Measurements from ENCODE around the gene IGSF22.

IGSF22 gene

DNA sequence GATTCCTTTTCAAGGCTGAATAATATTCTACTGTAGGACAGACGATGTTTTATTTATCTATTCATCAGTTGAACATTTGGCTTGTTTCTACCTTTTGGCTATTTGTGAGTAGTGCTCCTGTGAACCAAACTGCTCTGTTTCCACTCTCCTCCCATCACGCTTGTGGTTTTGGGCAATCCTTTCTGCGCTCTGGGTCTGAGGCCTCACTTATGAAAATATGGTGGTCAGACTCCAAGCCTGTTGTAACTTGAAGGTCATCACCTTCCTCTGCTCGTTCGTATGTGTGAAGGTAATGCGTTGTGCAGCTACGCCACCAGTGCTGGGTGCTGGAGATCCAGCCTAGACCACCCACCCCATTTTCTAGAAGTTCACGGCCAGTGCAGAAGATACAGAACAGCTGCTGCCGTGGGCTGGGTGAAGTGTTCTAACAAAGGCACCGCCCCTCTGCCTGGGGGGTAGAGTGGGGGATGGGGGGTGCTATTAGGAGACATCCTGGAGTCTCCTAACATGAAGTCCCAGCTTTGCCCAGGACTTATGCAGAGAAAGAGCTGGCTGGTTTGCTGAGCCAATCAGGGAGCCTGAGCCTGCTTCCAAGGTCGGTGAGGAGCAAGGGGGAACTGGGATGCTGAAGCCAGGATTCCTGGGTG, 44.6 kb upstream of the IGSF22 start:
- no peak for DNase-seq (ENCODE audit: low read depth)
- H3K4me3 ChIP-seq (ENCODE audit: low read depth, low read length): no peak overlapping the region
- TF ChIP-seq, protein P1, sequence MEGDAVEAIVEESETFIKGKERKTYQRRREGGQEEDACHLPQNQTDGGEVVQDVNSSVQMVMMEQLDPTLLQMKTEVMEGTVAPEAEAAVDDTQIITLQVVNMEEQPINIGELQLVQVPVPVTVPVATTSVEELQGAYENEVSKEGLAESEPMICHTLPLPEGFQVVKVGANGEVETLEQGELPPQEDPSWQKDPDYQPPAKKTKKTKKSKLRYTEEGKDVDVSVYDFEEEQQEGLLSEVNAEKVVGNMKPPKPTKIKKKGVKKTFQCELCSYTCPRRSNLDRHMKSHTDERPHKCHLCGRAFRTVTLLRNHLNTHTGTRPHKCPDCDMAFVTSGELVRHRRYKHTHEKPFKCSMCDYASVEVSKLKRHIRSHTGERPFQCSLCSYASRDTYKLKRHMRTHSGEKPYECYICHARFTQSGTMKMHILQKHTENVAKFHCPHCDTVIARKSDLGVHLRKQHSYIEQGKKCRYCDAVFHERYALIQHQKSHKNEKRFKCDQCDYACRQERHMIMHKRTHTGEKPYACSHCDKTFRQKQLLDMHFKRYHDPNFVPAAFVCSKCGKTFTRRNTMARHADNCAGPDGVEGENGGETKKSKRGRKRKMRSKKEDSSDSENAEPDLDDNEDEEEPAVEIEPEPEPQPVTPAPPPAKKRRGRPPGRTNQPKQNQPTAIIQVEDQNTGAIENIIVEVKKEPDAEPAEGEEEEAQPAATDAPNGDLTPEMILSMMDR (conservative IDR thresholded peaks at IDR 0.05; ENCODE audit: low read depth, low read length): no peak

DNA sequence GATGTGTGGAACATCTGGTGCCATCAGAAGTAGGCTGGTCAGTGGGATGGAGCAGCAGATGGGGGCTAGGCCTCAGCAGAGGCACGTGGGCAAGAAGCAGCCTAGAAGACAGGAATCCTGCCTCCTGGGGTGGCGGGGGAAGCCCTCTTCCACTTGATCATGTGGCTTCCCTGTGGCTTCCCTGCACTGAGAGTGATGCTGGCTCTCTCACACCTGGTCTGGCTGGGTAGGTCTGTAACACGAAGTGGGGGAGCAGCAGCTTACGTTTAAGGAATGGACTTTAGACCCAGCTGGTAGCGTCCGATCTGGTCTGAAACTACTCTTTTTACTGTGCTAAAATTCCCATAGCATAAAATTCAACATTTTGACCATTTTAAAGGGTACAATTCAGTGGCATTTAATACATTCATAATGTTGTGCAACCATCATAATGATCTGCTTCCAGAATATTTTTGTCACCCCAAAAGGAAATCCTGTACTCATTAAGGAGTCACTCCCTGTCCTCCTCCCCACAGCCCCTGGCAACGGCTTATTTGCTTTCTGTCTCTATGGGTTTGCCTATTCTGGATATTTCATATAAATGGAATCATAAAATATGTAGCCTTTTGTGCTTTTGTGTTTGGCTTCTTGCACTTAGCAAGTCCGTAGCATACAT, 43.9 kb upstream of the IGSF22 start:
- no peak for DNase-seq (ENCODE audit: low read depth)
- no peak overlapping the region for H3K4me3 ChIP-seq (ENCODE audit: low read depth, low read length)
- TF ChIP-seq, protein P1 (conservative IDR thresholded peaks at IDR 0.05; ENCODE audit: low read depth, low read length): no peak

DNA sequence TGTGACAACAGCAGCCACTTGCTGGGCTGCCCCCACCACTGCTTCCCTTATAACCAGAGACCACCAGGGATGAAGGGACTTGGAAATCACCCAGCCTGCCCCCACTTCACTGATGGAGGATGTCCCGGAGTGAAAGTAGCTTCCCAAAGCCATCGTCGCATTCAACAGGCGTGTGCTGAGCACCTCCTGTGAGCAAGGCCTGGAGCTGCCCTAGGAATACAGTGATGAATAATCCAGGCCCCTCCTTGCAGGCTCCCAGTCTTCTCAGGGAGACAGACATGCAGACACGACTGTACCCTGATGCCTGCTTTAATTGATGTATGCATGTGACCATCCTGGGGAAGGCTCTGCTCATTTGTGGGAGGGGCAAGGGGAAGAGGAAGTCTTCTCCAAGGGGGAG, 43.0 kb upstream of the IGSF22 start:
- TF ChIP-seq, protein P1 (conservative IDR thresholded peaks at IDR 0.05; ENCODE audit: low read depth, low read length): no peak
- no peak for DNase-seq (ENCODE audit: low read depth)
- H3K4me3 ChIP-seq (ENCODE audit: low read depth, low read length): no peak overlapping the region

DNA sequence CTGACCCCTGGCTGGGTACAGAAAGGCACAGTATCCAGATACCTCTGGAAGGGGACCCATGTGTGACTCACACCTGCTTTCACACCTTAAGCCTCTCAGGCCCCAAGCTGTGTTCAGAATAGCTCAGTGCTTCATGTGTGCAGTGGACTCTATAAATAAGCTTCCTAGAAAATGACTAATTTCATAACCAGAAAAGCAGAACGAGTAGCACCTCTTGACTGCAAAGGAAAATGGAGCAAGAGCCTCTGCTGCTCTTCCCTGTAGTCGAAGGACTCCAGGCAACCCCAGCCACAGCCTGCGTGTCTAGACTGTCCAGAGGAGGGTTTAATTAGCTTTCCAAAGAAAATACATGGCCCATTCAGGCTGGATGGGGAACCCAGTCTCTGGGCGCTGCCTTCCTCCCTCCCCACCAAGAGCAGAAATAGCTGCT, 42.5 kb upstream of the IGSF22 start:
- no peak for DNase-seq (ENCODE audit: low read depth)
- H3K4me3 ChIP-seq (ENCODE audit: low read depth, low read length): no peak overlapping the region
- TF ChIP-seq, protein P1 (conservative IDR thresholded peaks at IDR 0.05; ENCODE audit: low read depth, low read length): no peak

DNA sequence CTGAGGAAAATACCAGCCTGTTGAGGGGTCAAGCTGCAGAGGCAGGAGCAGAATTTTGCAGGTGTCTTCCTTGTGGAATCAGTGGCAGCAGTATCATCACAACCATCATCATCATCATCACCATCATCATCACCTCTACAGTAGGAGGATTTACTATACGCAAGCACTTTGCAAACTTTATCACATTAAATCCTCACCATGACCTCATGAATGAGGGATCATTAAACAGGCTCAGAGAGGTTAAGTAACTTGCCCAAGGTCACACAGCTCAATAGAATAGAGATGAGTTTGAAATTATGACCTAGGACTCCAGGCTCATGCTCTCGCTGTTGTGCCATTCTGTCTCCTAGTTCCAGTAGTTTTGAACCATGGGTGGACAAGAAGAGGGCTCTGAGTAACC, 40.0 kb upstream of the IGSF22 start:
- TF ChIP-seq, protein P1 (conservative IDR thresholded peaks at IDR 0.05; ENCODE audit: low read depth, low read length): no peak
- H3K4me3 ChIP-seq (ENCODE audit: low read depth, low read length): no peak overlapping the region
- no peak for DNase-seq (ENCODE audit: low read depth)

DNA sequence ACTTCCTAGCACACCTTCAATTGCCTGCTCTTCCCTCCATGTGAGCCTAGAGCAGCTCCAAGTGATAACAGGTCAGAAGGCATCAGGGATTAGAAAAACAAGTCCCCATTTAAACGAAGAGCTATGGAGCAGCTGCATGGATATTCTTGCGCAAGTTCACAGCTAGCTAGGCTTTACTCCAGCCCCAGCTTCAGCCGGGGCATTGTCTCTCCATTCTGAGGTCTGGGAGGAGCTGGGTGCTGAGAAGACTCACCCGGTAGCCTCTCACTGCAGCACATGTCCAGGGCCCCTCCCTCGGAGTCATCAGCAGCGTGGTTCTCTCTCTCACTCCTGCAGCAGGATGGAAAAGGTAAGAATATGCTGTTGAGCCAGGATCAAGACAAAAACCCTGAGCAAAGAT, 39.6 kb upstream of the IGSF22 start:
- TF ChIP-seq, protein P1 (conservative IDR thresholded peaks at IDR 0.05; ENCODE audit: low read depth, low read length): no peak

DNA sequence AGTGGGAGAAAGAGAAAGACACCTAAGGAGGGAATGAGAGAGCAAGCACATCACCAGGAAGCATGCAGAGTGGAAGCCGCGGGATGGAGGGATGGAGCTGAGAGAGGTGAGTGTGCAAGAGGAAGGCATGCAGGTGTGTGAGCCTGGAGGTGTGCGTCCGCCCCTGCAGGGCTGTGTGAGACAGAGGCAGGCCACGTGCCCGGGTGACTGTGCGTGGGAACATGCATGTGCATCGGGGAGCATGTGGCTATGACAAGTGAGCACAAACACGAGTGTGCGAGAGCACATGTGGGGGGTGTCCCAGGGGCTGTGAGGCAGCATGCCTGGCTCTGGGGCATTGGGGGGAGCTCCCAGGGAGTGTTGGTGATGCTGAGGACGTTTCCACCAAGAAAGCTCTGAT, 35.8 kb upstream of the IGSF22 start:
- H3K4me3 ChIP-seq (ENCODE audit: low read depth, low read length): no peak overlapping the region
- DNase-seq (ENCODE audit: low read depth): no peak
- TF ChIP-seq, protein P1 (conservative IDR thresholded peaks at IDR 0.05; ENCODE audit: low read depth, low read length): no peak

More for the DNA sequence above, 39.6 kb upstream of the IGSF22 start:
- H3K4me3 ChIP-seq (ENCODE audit: low read depth, low read length): no peak overlapping the region
- no peak for DNase-seq (ENCODE audit: low read depth)

All from choroid plexus epithelial cell (primary cell).